NCI-H2029 treated with DMSO at 0.1 percent for 48 hours (cell line): ENCODE results near the gene RPL36A.

Experiments used
- DNase-seq: peaks from one replicate; lab custom pipeline; 2025; lab: John Stamatoyannopoulos, UW

RPL36A gene

GRCh38 chrX:101393530-101394305, 2.9 kb downstream of the RPL36A start:
- no peak for DNase-seq

- DNase-seq: no peak
Observed at GRCh38 chrX:101394372-101394771, 3.6 kb downstream of the RPL36A start.

- no peak for DNase-seq
Observed at GRCh38 chrX:101395789-101396188, 5.0 kb downstream of the RPL36A start.

- no peak for DNase-seq
Observed at GRCh38 chrX:101397779-101398178, 7.0 kb downstream of the RPL36A start.

- no peak for DNase-seq
Observed at GRCh38 chrX:101398694-101399093, 7.9 kb downstream of the RPL36A start.

DNA sequence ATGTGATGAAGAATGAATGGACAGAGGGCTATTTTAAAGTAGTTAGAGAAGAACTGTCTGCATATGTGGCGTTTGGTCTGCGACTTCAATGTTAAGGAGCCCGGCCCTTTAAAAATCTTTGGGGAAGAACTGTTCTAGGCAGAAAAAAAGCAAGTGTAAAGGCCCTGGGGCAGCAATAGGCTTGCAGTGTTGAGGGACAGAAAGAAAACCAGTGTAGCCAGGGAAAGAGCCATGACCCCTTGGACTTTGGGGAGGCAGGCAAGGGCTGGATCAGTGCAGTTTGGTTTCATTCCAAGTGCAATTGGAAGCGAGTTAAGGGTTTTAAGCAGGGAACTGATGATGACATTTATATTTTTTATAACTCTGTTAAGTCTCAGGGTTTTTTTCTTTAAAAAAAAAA, 9.0 kb downstream of the RPL36A start:
- no peak for DNase-seq

DNA sequence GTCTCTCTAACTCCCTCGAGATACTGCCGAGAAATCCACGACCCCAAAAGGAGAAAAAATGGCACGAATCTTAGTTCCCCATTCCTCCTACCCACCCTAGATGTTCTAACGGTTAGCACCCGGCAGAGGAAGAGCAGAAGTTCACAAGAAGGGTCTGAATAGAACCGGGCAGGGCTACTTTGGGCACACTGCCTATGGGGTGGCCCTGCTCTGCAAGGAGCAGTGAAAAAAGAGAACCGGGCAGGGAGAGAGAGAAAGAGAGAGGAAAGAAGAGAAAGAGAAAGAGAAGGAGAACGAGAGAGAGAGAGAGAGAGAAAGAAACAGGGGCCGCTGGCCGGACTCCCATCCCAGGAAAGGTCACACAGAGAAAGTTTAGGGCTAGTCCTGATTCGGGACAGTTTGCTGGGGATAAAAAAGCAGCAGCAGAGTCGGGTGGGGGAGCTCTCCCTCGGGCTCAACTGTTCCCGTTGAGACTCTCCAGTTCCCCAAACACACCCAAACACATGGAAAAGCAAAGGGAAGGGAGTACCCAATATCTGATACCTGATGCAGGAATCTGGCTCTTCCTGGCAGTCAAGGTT, 16.4 kb downstream of the RPL36A start:
- no peak for DNase-seq

DNA sequence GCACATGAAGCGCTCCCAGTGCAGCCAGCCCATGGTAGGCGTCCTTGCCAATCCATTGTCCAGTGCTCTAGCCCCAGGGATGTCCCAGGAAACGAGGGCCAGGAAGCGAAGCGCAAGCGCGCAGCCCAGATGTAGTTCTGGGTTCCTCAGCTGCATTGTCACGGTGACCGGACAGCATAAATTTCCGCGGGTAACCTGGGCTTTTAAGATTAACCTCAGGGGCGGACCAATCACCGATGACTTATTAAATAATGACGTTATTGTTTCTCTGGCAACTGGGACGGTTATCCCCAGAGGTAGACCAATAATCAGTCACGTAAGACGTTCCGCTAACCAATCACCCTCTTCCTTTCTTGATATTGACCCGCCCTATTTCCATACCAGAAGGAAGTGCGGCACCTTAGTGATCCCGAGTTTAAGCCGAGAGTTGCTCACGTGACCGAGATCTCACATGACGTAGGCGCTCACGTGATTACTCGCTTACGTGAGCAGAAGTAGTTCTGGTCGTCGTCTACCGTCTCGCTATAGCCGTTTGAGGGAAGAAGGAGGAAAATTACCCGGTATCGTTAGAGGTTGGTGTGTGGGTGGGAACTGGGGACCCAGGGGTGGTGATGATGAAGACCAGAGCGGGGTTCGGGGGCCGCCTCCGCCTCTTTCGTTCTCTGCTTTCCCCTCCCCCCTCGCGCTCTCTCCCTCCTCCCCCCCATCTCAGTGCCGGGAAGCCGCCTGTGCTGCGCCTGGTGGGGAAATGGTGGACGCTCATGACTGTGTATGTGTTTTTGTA, 17.1 kb downstream of the RPL36A start, which contains the start of the genes GLA and HNRNPH2:
Gene GLA (minus strand): TSS at position 178 of the 784 bp plus-strand sequence. CDS start 22 bp downstream, at position 156.
Gene HNRNPH2 (plus strand): TSS at position 475 of the 784 bp plus-strand sequence. CDS start 3,767 bp downstream, outside the sequence.
- peak; percentile 84 for DNase-seq

- DNase-seq: no peak
Observed at GRCh38 chrX:101408532-101408841, 17.7 kb downstream of the RPL36A start.

GRCh38 chrX:101409043-101409442, 18.2 kb downstream of the RPL36A start:
- no peak for DNase-seq

GRCh38 chrX:101410461-101410860, 19.6 kb downstream of the RPL36A start:
- DNase-seq: no peak

DNA sequence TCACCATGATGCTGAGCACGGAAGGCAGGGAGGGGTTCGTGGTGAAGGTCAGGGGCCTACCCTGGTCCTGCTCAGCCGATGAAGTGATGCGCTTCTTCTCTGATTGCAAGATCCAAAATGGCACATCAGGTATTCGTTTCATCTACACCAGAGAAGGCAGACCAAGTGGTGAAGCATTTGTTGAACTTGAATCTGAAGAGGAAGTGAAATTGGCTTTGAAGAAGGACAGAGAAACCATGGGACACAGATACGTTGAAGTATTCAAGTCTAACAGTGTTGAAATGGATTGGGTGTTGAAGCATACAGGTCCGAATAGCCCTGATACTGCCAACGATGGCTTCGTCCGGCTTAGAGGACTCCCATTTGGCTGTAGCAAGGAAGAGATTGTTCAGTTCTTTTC, 21.2 kb downstream of the RPL36A start:
- no peak for DNase-seq

- DNase-seq: peak; percentile 14
Observed at GRCh38 chrX:101415180-101416145, 24.7 kb downstream of the RPL36A start.

DNA sequence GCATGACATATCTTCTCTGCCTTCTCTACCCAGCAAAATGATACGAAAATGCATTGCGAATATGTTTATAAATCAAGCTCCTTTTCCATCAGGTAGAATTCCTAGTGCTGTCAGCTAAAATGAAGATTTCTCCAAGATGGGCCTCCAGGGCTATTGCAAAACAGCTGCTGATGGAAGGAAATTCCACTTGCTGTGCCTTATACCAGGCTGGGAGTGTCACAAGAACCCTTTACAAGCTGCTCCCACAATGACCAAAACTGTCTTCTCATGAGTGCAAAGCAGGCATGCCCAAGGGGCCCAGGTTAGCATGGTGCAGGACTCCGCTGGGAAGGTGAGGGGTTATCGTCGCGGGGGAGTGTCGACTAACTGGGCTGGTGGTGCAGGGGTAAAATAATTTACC, 25.9 kb downstream of the RPL36A start:
- DNase-seq: no peak

DNA sequence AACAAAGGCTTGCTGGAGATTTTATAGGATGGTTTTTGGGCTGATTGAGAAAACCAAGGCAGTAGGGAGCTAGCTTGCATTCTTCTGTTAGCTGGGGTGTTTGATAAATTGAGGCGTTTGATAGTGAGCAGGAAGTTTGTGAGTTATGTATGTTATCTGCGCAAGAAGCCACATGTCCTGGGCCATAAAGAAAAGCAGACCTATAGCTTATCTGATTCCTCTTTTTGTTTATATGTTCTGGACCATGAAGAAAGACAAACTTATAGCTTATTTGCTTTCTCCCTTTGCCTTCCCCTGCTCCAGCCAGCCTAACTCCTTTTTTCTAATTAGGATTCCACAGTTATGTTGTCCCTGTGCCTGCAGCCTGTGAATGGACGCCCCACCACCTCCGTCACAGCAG, 26.4 kb downstream of the RPL36A start:
- DNase-seq: no peak

DNA sequence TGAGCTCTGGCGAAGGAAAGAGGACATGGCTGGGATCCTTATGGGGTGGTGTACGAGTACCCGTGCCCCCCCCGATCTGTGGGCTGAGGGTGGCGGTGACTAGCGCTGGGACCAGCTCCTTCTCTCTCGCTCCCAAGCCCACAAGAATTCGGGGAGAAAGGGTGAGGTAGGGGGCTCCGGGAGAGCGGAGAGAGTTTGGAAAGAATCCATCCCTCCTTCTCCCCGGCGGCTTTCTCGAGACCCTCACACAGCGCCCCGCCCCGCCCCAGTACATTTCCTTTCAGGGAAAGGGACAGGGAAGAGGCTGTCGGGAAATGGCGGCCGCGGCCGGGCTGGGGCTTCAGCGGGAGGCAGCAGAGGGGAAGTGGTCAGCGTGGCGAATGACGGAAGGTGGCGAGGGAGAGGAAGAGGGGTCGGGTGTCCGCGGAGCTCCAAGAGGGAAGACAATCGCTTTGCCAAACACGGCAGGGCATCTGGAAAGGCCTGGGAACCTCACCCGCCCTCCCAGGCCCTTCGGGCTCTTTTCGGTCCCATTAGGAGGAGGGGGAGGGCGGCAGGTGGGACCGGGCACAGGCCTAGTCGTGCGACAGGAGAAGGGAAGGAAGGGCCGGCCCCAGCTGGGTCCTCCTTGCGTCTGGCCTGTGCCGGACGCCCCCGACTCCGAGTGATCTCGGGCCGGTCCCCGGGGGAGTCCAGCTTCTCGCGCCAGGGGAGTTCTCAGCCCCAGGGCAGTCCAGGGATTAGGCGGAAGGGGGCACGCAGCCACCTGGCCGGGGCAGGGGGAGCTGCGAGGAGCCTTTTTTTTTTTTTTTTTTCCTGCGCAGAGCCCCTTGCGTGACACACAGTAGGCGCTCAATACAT, 27.4 kb downstream of the RPL36A start:
- peak; percentile 2 for DNase-seq

- DNase-seq: no peak
Observed at GRCh38 chrX:101419489-101419888, 28.7 kb downstream of the RPL36A start.

- DNase-seq: no peak
Observed at GRCh38 chrX:101427954-101428353, 37.1 kb downstream of the RPL36A start.

DNA sequence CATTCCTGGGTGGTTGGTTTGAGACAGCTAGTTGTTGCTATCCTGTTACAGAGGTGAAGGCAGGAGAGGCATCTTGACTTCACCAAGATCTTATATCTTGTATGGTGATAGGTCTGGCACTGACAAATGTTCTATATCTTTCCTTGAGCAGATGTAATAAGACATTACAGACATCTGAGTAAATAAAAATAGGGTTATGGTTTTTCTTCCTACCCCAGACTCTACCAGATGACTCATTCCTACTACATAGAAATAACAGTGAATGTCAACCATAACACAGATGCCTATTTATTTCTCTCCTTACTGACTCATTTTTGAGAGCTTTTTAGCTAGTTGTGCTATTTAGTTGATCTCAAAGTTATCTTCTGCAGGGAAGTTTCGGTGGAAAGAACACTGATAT, 39.1 kb downstream of the RPL36A start:
- DNase-seq: no peak

GRCh38 chrX:101430457-101431078, 39.8 kb downstream of the RPL36A start:
- DNase-seq: no peak
